Stomach (tissue), 9 donors: ENCODE results near the gene HP. TPM values are rescaled to one million over a fixed set of nuclear protein-coding genes. Genes with fewer than 3 reads are reported as not detected.

Experiments
- DNase-seq, 2 donors: peaks; one replicate each; pipeline versions ENCODE4 v3.0.0 to v3.0.0-alpha.2; 2013 to 2019
- H3K27ac ChIP-seq, 5 donors: fragments of 200-600 bp in 4 of 5; sonication (generic) in 4 of 5; one replicate each; pipeline ENCODE4 v1.5.1; 2013 to 2019; ENCODE audit warnings: mild to moderate bottlenecking in 1 of 5, moderate library complexity in 1 of 5
- H3K27me3 ChIP-seq, 3 donors: fragments of 200-600 bp; sonication (generic); one replicate each; pipeline ENCODE4 v1.5.1; 2017 to 2019; ENCODE audit warnings: mixed run types in 1 of 3
- H3K36me3 ChIP-seq, 4 donors: fragments of 200-600 bp; sonication (generic); 1 replicate in 3 of 4; 2 replicates in 1 of 4; pipeline ENCODE4 v1.5.1; 2016 to 2019
- H3K4me1 ChIP-seq, 4 donors: fragments of 200-600 bp; sonication (generic); one replicate each; pipeline ENCODE4 v1.5.1; 2016 to 2019
- H3K4me3 ChIP-seq, 4 donors: fragments of 200-600 bp; sonication (generic) in 3 of 4; one replicate each; pipeline ENCODE4 v1.5.1; 2016 to 2019; ENCODE audit warnings: mild to moderate bottlenecking in 1 of 4
- H3K9me3 ChIP-seq, 4 donors: fragments of 200-600 bp; sonication (generic); one replicate each; pipeline ENCODE4 v1.5.1; 2016 to 2019
- EP300 ChIP-seq: sonication (generic); formaldehyde crosslinking; IDR thresholded peaks from one replicate; pipeline ENCODE4 v1.6.1; 2017; ENCODE audit warnings: antibody characterized with exemption
- POLR2A ChIP-seq, 4 donors: fragments of 450-650 bp; IDR thresholded peaks; one replicate each; pipeline ENCODE4 v1.6.1; 2016; ENCODE audit warnings: antibody characterized with exemption in 4 of 4, control low read depth in 2 of 4, mild to moderate bottlenecking in 1 of 4, moderate library complexity in 1 of 4
- POLR2AphosphoS5 ChIP-seq, 3 donors: sonication (generic); formaldehyde crosslinking; IDR thresholded peaks; one replicate each; pipeline ENCODE4 v1.6.1; 2016; ENCODE audit warnings: antibody characterized with exemption in 3 of 3
- WGBS, 5 donors: extraction: QIAGEN DNeasy Blood & Tissue Kit in 3 of 5; methylation state at CpG; one replicate each; pipeline versions ENCODE4 v1.1.5 to v1.1.7; 2013 to 2018; 5-methylcytosine and 5-hydroxymethylcytosine counted together
- intact Hi-C: fragments of 100-400 bp; cut with DNase I; formaldehyde crosslinking; loops from one replicate; pipeline ENCODE4 v1.15.1; 2023; ENCODE audit warnings: low total_unique reads
- polyA plus RNA-seq, 3 donors: library from polyadenylated mRNA; stranded (reverse); fragments of 200-250 nt; gene quantifications; one replicate each; pipeline ENCODE4 v1.2.3, GENCODE V29; 2013
- total RNA-seq, 5 donors: library from RNA; depleted of rRNA; stranded (reverse); fragments of >200 nt; gene quantifications; one replicate each; pipeline versions ENCODE4 v1.1.0 to v1.2.3, GENCODE V29; 2014 to 2016
- TF ChIP-seq, protein P1 (sequence below), 7 experiments: fragments of 450-650 bp in 4 of 7; fragments of 200-600 bp in 3 of 7; sonication (generic) in 3 of 7; IDR thresholded peaks; one replicate each; pipeline ENCODE4 v1.5.1; 2016 to 2019; ENCODE audit warnings: antibody characterized with exemption in 7 of 7, control low read depth in 2 of 7, mild to moderate bottlenecking in 1 of 7
- donor health status: healthy with polysubstance abuse.
- donor health status: Bipolar disorder and iron deficiency.
- donor health status: healthy.

HP gene
- total and polyA plus RNA-seq, 8 donors: 1.6 to 8.8 (median 3.3) TPM; not detected in 3

DNA sequence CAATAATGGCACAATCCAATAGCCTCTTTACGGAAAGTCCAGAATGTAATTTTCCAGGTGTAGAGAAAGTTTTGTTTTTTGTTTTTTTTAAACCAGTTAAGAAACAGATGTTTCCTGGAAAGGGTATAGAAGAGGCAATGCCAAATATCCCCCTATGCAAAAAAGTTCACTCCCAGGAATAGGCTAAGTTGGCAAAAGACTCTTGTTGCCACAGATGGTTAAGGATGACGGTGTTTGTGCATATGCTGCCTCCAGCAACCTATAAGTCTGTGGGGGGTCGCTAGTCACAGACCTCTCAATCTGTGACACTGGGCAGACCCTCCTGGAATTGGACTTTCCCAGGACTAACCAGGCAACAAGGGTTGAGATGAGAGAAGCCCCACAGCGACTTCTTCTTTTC is 20.9 kb upstream of the HP start:
- no peaks in the 10 kb centered on the region for H3K27me3 ChIP-seq
- no peak for DNase-seq
- H3K9me3 ChIP-seq: no peaks in the 10 kb centered on the region
- TF ChIP-seq POLR2A (IDR thresholded peaks at IDR 0.05) (no peak), EP300 (no peak), POLR2AphosphoS5 (IDR thresholded peaks at IDR 0.05) (no peak)
- TF ChIP-seq, protein P1, sequence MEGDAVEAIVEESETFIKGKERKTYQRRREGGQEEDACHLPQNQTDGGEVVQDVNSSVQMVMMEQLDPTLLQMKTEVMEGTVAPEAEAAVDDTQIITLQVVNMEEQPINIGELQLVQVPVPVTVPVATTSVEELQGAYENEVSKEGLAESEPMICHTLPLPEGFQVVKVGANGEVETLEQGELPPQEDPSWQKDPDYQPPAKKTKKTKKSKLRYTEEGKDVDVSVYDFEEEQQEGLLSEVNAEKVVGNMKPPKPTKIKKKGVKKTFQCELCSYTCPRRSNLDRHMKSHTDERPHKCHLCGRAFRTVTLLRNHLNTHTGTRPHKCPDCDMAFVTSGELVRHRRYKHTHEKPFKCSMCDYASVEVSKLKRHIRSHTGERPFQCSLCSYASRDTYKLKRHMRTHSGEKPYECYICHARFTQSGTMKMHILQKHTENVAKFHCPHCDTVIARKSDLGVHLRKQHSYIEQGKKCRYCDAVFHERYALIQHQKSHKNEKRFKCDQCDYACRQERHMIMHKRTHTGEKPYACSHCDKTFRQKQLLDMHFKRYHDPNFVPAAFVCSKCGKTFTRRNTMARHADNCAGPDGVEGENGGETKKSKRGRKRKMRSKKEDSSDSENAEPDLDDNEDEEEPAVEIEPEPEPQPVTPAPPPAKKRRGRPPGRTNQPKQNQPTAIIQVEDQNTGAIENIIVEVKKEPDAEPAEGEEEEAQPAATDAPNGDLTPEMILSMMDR (IDR thresholded peaks at IDR 0.05): no peak
- no peaks in the 10 kb centered on the region for H3K4me1 ChIP-seq
- no peak overlapping the region for H3K4me3 ChIP-seq
- intact Hi-C loops: no loop called here
- peaks cover 0 to 27% (median 11%) of the 10 kb centered on the region in 4 donors for H3K36me3 ChIP-seq
- WGBS, 5 donors: 78 to 91% (median 86%) methylated on average over 4 of the region's 4 CpGs
- no peak overlapping the region for H3K27ac ChIP-seq

DNA sequence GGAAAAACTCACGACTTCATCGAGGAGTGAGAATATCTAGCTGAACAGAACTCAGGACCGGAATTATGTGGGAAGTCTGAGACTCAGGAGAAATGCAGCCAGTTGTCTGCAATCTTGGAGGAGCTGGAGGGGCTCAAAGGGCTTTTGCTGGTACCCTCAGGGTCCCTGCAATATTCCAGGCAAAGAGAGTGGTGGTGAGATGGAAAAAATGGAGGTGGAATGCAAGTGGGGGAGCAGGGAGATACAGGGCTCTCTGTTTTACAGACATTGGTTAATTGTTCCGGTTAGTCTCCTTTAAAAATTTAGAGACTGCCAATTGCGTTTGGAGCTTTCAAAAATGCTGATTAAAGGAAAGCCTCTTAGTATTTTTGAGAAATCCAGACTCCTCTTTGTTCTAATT is 18.2 kb upstream of the HP start:
- TF ChIP-seq EP300: no peak
- no peak for TF ChIP-seq POLR2AphosphoS5 (IDR thresholded peaks at IDR 0.05)
- TF ChIP-seq, protein P1 (IDR thresholded peaks at IDR 0.05): no peak
- no peak for TF ChIP-seq POLR2A (IDR thresholded peaks at IDR 0.05)
- intact Hi-C loops: no loop called here
- H3K27ac ChIP-seq: no peak overlapping the region
- H3K9me3 ChIP-seq: no peaks in the 10 kb centered on the region
- no peaks in the 10 kb centered on the region for H3K4me1 ChIP-seq
- H3K27me3 ChIP-seq: no peaks in the 10 kb centered on the region
- WGBS, 5 donors: 85 to 95% (median 87%) methylated on average over 5 of the region's 5 CpGs
- peaks cover 0 to 34% (median 12%) of the 10 kb centered on the region in 4 donors for H3K36me3 ChIP-seq
- H3K4me3 ChIP-seq: no peak overlapping the region
- no peak for DNase-seq

DNA sequence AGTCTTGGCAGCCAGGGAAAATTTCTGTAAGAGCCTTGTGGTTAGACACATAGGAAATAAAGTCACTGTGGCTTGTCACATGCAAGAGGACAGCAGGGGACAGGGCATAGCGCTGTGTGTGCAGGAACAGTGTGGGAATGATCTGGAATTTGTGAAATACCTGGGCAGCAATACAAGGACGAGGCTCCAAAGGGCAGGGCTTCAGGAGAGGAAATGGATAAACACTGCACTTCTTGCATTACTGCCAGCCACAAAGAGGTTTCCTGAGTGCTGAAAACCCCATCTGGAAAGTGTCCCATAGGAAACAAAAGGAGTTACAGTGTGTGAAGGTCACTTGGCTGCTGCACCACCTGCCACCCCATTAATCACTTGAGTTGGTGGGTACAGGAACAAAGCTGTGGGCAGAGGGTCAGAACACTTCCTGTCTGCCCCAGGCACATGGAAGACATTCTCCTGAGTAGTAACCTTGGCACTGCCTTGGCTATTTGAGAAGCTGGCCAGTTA is 12.1 kb upstream of the HP start:
- WGBS, 5 donors: 26 to 48% (median 31%) methylated on average over 2 of the region's 2 CpGs
- Histone ChIP-seq H3K4me3 (no peak overlapping the region), H3K9me3 (no peaks in the 10 kb centered on the region), H3K4me1 (no peaks in the 10 kb centered on the region), H3K27me3 (no peaks in the 10 kb centered on the region), H3K27ac (no peak overlapping the region), H3K36me3 (peaks cover 3 to 46% (median 24%) of the 10 kb centered on the region in 4 donors)
- intact Hi-C loops: no loop called here
- DNase-seq: peak in 1 of 2 donors; percentile 54
- TF ChIP-seq POLR2A (IDR thresholded peaks at IDR 0.05) (no peak), POLR2AphosphoS5 (IDR thresholded peaks at IDR 0.05) (no peak), EP300 (no peak)

DNA sequence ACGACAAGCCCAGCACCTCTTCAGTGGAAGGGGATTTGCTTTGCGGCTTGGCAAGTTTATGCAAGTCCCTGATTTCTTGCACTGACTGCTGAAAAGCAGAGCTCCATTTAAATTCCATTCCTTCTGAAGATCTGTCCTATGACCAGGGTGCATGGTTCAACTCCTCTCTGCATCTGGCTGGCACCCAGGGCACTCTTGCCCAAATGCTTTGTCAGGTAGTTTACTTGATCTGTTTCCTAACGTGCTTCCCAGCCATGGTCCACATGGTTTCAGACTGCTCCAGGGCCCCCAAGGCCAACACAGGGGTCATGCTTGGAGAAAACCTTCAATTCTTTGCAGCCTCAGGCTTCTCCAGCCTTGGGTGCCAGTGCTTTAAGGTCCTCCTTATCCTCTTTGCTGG is 11.2 kb upstream of the HP start:
- intact Hi-C loops: no loop called here
- H3K36me3 ChIP-seq: peaks cover 3 to 45% (median 24%) of the 10 kb centered on the region in 4 donors
- no peak for DNase-seq
- no peak overlapping the region for H3K4me3 ChIP-seq
- no peaks in the 10 kb centered on the region for H3K9me3 ChIP-seq
- no peaks in the 10 kb centered on the region for H3K4me1 ChIP-seq
- H3K27ac ChIP-seq: no peak overlapping the region
- TF ChIP-seq, protein P1 (IDR thresholded peaks at IDR 0.05): no peak
- TF ChIP-seq POLR2AphosphoS5 (IDR thresholded peaks at IDR 0.05) (no peak), POLR2A (IDR thresholded peaks at IDR 0.05) (no peak), EP300 (no peak)
- WGBS, 5 donors: 54 to 84% (median 71%) methylated on average over 3 of the region's 3 CpGs
- no peaks in the 10 kb centered on the region for H3K27me3 ChIP-seq

DNA sequence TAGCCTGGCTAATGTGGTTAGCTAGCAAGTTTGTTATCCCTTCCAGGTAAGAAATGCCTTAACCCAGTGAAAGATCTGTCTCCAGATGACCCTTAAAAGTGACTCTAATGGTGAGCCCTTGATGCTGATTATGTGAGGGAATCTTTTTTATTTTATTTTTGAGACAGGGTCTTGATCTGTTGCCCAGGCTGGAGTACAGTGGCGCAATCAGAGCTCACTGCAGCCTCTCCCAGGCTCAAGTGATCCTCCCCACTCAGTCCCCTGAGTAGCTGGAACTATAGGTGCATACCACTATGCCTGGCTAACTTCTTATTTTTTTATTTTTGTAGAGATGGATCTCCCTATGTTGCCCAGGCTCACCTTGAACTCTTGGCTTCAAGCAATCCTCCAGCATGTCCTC is 10.8 kb upstream of the HP start:
- Histone ChIP-seq H3K4me3 (no peak overlapping the region), H3K9me3 (no peaks in the 10 kb centered on the region), H3K27ac (no peak overlapping the region), H3K27me3 (no peaks in the 10 kb centered on the region), H3K4me1 (no peaks in the 10 kb centered on the region), H3K36me3 (peaks cover 3 to 41% (median 24%) of the 10 kb centered on the region in 4 donors)
- 88 to 100% (median 100%) methylated on average over 1 of the region's 1 CpG for WGBS, 5 donors
- no peak for DNase-seq
- intact Hi-C loops: no loop called here
- TF ChIP-seq EP300: no peak
- no peak for TF ChIP-seq POLR2A (IDR thresholded peaks at IDR 0.05)
- TF ChIP-seq, protein P1 (IDR thresholded peaks at IDR 0.05): no peak
- TF ChIP-seq POLR2AphosphoS5 (IDR thresholded peaks at IDR 0.05): no peak
